ENCODE measurements around the gene NR5A1. TPM values are rescaled to one million over a fixed set of nuclear protein-coding genes. Genes with fewer than 3 reads are reported as not detected.
A peak's percentile ranks its signal among the peaks of the same experiment; 100 is the strongest.

The NR5A1 gene
- total RNA-seq, 1 donor from 2014 or later, result not detected

GRCh38 chr9:124470306-124470705 lies 36.9 kb downstream of the NR5A1 start:
- no peaks in the 10 kb centered on the region for H3K27me3 ChIP-seq
- DNase-seq, result no peak
- H3K27ac ChIP-seq, result no peak overlapping the region
- H3K9me3 ChIP-seq, result no peaks in the 10 kb centered on the region
- TF ChIP-seq CTCF (IDR thresholded peaks at IDR 0.05), result no peak
- no peaks in the 10 kb centered on the region for H3K36me3 ChIP-seq
- no peaks in the 10 kb centered on the region for H3K4me1 ChIP-seq
- no peak for ATAC-seq
- no peak overlapping the region for H3K4me3 ChIP-seq
- intact Hi-C loops (cut with DNase I), result no loop called here

- no peaks in the 10 kb centered on the region for H3K4me1 ChIP-seq
- no peak for DNase-seq
- no peak overlapping the region for H3K4me3 ChIP-seq
- H3K27ac ChIP-seq, result no peak overlapping the region
- no peak for ATAC-seq
- H3K9me3 ChIP-seq, result no peaks in the 10 kb centered on the region
- H3K27me3 ChIP-seq, result no peaks in the 10 kb centered on the region
- no peak for TF ChIP-seq CTCF (IDR thresholded peaks at IDR 0.05)
- intact Hi-C loops (cut with DNase I), result no loop called here
- no peaks in the 10 kb centered on the region for H3K36me3 ChIP-seq
Measured at GRCh38 chr9:124469011-124469832, 38.0 kb downstream of the NR5A1 start.

- Histone ChIP-seq H3K27ac (no peak overlapping the region), H3K9me3 (no peaks in the 10 kb centered on the region), H3K4me3 (no peak overlapping the region), H3K27me3 (no peaks in the 10 kb centered on the region), H3K36me3 (no peaks in the 10 kb centered on the region), H3K4me1 (no peaks in the 10 kb centered on the region)
- ATAC-seq (no peak), DNase-seq (peak; percentile 34)
- intact Hi-C loops (cut with DNase I), result no loop called here
- no peak for TF ChIP-seq CTCF (IDR thresholded peaks at IDR 0.05)
Measured at GRCh38 chr9:124468061-124468740, 39.0 kb downstream of the NR5A1 start.

- H3K4me3 ChIP-seq, result no peak overlapping the region
- intact Hi-C loops (cut with DNase I), result no loop called here
- H3K9me3 ChIP-seq, result no peaks in the 10 kb centered on the region
- H3K36me3 ChIP-seq, result no peaks in the 10 kb centered on the region
- TF ChIP-seq CTCF (IDR thresholded peaks at IDR 0.05), result no peak
- peak; percentile 58 for DNase-seq
- no peak for ATAC-seq
- no peaks in the 10 kb centered on the region for H3K4me1 ChIP-seq
- H3K27me3 ChIP-seq, result no peaks in the 10 kb centered on the region
- H3K27ac ChIP-seq, result no peak overlapping the region
Measured at GRCh38 chr9:124467410-124468060, 39.7 kb downstream of the NR5A1 start.

- intact Hi-C loops (cut with DNase I), result no loop called here
- H3K9me3 ChIP-seq, result no peaks in the 10 kb centered on the region
- H3K27ac ChIP-seq, result no peak overlapping the region
- DNase-seq (peak; percentile 20), ATAC-seq (no peak)
- no peak overlapping the region for H3K4me3 ChIP-seq
- TF ChIP-seq CTCF (IDR thresholded peaks at IDR 0.05), result no peak
- no peaks in the 10 kb centered on the region for H3K4me1 ChIP-seq
- no peaks in the 10 kb centered on the region for H3K36me3 ChIP-seq
- H3K27me3 ChIP-seq, result no peaks in the 10 kb centered on the region
Measured at GRCh38 chr9:124465736-124466135, 41.5 kb downstream of the NR5A1 start.
